OCI-LY1 (cell line): ENCODE data around the gene CHRNA4.
"Not testable (repeated sequence)": the region's sequence is repeated elsewhere in the genome, so short reads cannot be mapped to it uniquely, and the experiment has no call there.

Experiments
- H2AFZ ChIP-seq: fragments of 200-600 bp; sonication (generic), shearing (Covaris generic); 2 replicates; pipeline ENCODE4 v1.6.0; 2014; ENCODE audit warnings: antibody characterized with exemption, mild to moderate bottlenecking, low read length
- H3F3A ChIP-seq: fragments of 200-600 bp; sonication (generic), shearing (Covaris generic); 2 replicates; pipeline ENCODE4 v1.6.0; 2014; ENCODE audit warnings: mild to moderate bottlenecking, antibody characterized with exemption, low read length, moderate library complexity; ENCODE audit not compliant: insufficient read depth
- H3K27ac ChIP-seq: fragments of 200-600 bp; sonication (generic); 2 replicates; pipeline ENCODE4 v1.5.1; 2014; ENCODE audit warnings: low read length, mixed run types, mild to moderate bottlenecking, low read depth; ENCODE audit not compliant: poor library complexity, severe bottlenecking
- H3K27me3 ChIP-seq: fragments of 200-600 bp; sonication (generic); 2 replicates; pipeline ENCODE4 v1.6.0; 2014; ENCODE audit warnings: antibody characterized with exemption, mild to moderate bottlenecking, low read length, moderate library complexity; ENCODE audit not compliant: insufficient read depth
- H3K36me3 ChIP-seq: fragments of 200-600 bp; sonication (generic); 2 replicates; pipeline ENCODE4 v1.6.1; 2014; ENCODE audit warnings: mild to moderate bottlenecking, antibody characterized with exemption, low read length, moderate library complexity, mixed read lengths; ENCODE audit not compliant: insufficient read depth
- H3K4me1 ChIP-seq: fragments of 200-600 bp; sonication (generic); 2 replicates; pipeline ENCODE4 v1.5.1; 2014; ENCODE audit warnings: mild to moderate bottlenecking, low read length, moderate library complexity; ENCODE audit not compliant: insufficient read depth, severe bottlenecking
- H3K4me2 ChIP-seq: fragments of 200-600 bp; sonication (generic), shearing (Covaris generic); 2 replicates; pipeline ENCODE4 v1.6.1; 2014; ENCODE audit warnings: low read length
- H3K4me3 ChIP-seq: fragments of 200-600 bp; sonication (generic); 2 replicates; pipeline ENCODE4 v1.5.1; 2014; ENCODE audit warnings: low read length, low read depth, mild to moderate bottlenecking, mixed read lengths; ENCODE audit not compliant: poor library complexity, severe bottlenecking
- H3K79me2 ChIP-seq: fragments of 200-600 bp; shearing (Covaris generic); 2 replicates; pipeline ENCODE4 v1.6.1; 2016; ENCODE audit warnings: mixed run types, low read length, mixed read lengths; ENCODE audit not compliant: insufficient read depth
- H3K9ac ChIP-seq: fragments of 200-600 bp; sonication (generic), shearing (Covaris generic); 2 replicates; pipeline ENCODE4 v1.6.1; 2014; ENCODE audit warnings: mild to moderate bottlenecking, low read length, mixed read lengths
- H3K9me2 ChIP-seq: fragments of 200-600 bp; sonication (generic), shearing (Covaris generic); 2 replicates; pipeline ENCODE4 v1.6.1; 2014; ENCODE audit warnings: low read depth, mild to moderate bottlenecking, low read length, mixed read lengths
- H3K9me3 ChIP-seq: fragments of 200-600 bp; shearing (Covaris generic); 2 replicates; pipeline ENCODE4 v1.6.1; 2014; ENCODE audit warnings: low read length, mixed read lengths
- H4K20me1 ChIP-seq: fragments of 200-600 bp; sonication (generic), shearing (Covaris generic); 2 replicates; pipeline ENCODE4 v1.6.0; 2016; ENCODE audit warnings: mild to moderate bottlenecking, low read length; ENCODE audit not compliant: insufficient read depth
- CTCF ChIP-seq: fragments of 200-600 bp; sonication (generic), shearing (Covaris generic); IDR thresholded peaks from 2 replicates; pipeline ENCODE4 v1.5.1; 2017; ENCODE audit warnings: mild to moderate bottlenecking, antibody characterized with exemption, low read length, moderate library complexity, mixed read lengths
- EZH2 ChIP-seq: fragments of 200-600 bp; sonication (generic), shearing (Covaris generic); IDR thresholded peaks from 2 replicates; pipeline ENCODE4 v1.8.0; 2017; ENCODE audit warnings: borderline replicate concordance, mixed run types, mild to moderate bottlenecking, antibody characterized with exemption, low read length, moderate library complexity, mixed read lengths

Gene CHRNA4

GRCh38 chr20:63308218-63308911, 52.8 kb downstream of the CHRNA4 start:
- H3K27me3 ChIP-seq: no peaks in the 10 kb centered on the region; the same call in 1 of the 2 replicates

DNA sequence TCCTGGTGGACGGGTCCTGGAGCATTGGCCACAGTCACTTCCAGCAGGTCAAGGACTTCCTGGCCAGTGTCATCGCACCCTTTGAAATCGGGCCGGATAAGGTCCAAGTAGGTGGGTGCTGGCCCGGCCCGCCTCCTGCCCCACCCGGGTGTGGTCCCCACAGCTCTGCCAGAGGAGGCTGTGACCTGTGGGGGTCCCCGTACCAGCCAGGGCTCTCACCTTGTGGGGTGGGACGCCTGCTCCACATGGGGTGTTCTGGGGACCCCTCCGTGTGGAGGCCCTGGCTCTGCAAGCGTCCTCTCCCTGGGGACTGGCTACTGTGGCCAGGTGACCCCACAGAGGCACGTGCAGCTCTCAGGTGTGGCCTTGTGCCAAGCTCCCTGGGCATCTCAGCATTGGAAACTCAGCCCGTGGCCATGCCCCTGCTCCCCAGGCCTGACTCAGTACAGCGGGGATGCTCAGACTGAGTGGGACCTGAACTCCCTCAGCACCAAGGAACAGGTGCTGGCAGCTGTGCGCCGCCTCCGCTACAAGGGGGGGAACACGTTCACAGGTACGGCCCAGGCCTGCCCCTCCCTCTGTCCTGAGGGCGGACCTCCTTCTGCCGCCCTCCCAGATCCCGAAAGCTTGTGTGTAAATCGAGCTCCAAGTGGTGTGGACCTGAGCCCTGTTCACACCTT, 53.5 kb downstream of the CHRNA4 start:
- Histone ChIP-seq H3K4me2 (no peak overlapping the region), H4K20me1 (no peaks in the 10 kb centered on the region), H3K4me3 (no peak overlapping the region), H3K9me3 (no peaks in the 10 kb centered on the region), H3K79me2 (no peaks in the 10 kb centered on the region), H3K4me1 (no peaks in the 10 kb centered on the region), H3K27me3 (no peaks in the 10 kb centered on the region; the same call in 1 of the 2 replicates), H3K27ac (no peak overlapping the region), H3F3A (no peaks in the 10 kb centered on the region), H3K9ac (no peak overlapping the region), H3K36me3 (no peaks in the 10 kb centered on the region), H2AFZ (no peak overlapping the region), H3K9me2 (no peaks in the 10 kb centered on the region)
- no peak for TF ChIP-seq EZH2
- TF ChIP-seq CTCF: no peak

More at GRCh38 chr20:63308218-63308911, 52.8 kb downstream of the CHRNA4 start:
- H3K9me2 ChIP-seq: no peaks in the 10 kb centered on the region
- H3K9ac ChIP-seq: no peak overlapping the region
- no peaks in the 10 kb centered on the region for H3K36me3 ChIP-seq
- H3K9me3 ChIP-seq: no peaks in the 10 kb centered on the region
- no peaks in the 10 kb centered on the region for H3F3A ChIP-seq
- H3K4me1 ChIP-seq: no peaks in the 10 kb centered on the region
- H3K4me3 ChIP-seq: no peak overlapping the region
- H3K27ac ChIP-seq: no peak overlapping the region
- TF ChIP-seq CTCF (no peak), EZH2 (no peak)
- no peak overlapping the region for H2AFZ ChIP-seq
- H4K20me1 ChIP-seq: no peaks in the 10 kb centered on the region
- no peaks in the 10 kb centered on the region for H3K79me2 ChIP-seq
- H3K4me2 ChIP-seq: no peak overlapping the region

GRCh38 chr20:63306673-63307537, 54.2 kb downstream of the CHRNA4 start:
- TF ChIP-seq CTCF (no peak), EZH2 (no peak)
- Histone ChIP-seq H3K27ac (no peak overlapping the region), H3F3A (no peaks in the 10 kb centered on the region), H3K27me3 (no peaks in the 10 kb centered on the region; the same call in 1 of the 2 replicates), H3K4me3 (no peak overlapping the region), H3K36me3 (no peaks in the 10 kb centered on the region), H3K79me2 (no peaks in the 10 kb centered on the region), H3K4me1 (no peaks in the 10 kb centered on the region), H3K9ac (no peak overlapping the region), H3K4me2 (no peak overlapping the region), H3K9me3 (no peaks in the 10 kb centered on the region), H3K9me2 (no peaks in the 10 kb centered on the region), H4K20me1 (no peaks in the 10 kb centered on the region), H2AFZ (no peak overlapping the region)

GRCh38 chr20:63305933-63306672, 55.0 kb downstream of the CHRNA4 start:
- H3K4me3 ChIP-seq, H4K20me1 ChIP-seq, H3K27me3 ChIP-seq, H3K36me3 ChIP-seq, H3K27ac ChIP-seq, H3K9me3 ChIP-seq, H3K9me2 ChIP-seq, H3K4me2 ChIP-seq, H3K4me1 ChIP-seq, H3K79me2 ChIP-seq, H3F3A ChIP-seq, H3K9ac ChIP-seq, H2AFZ ChIP-seq: not testable (repeated sequence)
